EL (cell line): ENCODE results near the gene MSANTD1.

Experiments used
- DNase-seq: peaks from one replicate; pipeline ENCODE4 v3.0.0-alpha.2; 2016

The MSANTD1 gene

DNA sequence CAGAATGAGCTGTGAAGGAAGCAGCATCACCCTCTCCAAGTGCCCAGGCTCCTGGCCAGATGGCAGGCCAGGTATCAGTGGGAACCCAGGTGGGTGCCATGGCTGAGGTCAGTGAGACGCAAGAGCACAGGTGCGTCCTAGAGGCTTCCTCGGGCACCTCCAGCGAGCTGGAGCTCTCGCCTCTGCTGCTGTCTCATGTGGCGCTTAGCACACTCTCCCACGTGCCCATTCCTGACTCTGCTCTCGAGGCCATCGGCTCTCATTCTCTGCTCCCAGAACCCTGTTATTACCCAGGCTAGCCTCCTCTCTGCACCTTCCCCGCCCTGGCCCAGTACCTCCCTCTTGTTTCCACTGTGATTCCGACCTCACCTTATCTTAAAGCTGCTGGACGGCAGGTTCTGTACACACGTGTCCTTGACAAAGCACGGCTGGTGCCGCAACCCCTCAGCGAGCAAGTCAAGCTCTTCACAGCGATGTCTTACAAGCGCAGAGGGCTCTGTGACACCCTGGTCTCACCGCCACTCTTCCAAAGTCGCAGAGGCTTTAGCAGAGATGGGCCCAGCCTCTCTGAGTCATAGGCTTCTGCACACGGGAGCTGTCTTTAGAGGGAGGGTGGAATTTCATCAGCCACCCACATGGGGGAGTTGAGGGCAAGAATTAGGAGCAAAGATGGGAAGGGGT, 15.4 kb upstream of the MSANTD1 start:
- DNase-seq, result peak; percentile 23

- no peak for DNase-seq
Observed at GRCh38 chr4:3234171-3235029, 14.6 kb upstream of the MSANTD1 start.

DNA sequence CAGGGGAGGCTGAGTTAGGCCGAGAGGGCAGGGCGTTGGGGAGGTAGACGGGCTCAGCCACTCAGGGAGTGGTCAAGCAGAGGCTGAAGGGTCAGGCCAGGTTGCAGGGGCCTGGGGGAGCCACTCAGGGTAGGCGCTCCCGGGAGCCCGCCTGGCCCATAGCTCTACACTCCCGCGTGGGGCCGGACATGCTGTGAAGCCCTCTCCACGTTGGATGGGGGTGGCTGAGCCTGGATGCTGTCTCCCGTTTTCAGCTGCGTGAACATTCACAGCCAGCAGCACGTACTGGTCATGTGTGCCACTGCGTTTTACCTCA, 14.0 kb upstream of the MSANTD1 start:
- no peak for DNase-seq

GRCh38 chr4:3235581-3235980, 13.4 kb upstream of the MSANTD1 start:
- no peak for DNase-seq

DNA sequence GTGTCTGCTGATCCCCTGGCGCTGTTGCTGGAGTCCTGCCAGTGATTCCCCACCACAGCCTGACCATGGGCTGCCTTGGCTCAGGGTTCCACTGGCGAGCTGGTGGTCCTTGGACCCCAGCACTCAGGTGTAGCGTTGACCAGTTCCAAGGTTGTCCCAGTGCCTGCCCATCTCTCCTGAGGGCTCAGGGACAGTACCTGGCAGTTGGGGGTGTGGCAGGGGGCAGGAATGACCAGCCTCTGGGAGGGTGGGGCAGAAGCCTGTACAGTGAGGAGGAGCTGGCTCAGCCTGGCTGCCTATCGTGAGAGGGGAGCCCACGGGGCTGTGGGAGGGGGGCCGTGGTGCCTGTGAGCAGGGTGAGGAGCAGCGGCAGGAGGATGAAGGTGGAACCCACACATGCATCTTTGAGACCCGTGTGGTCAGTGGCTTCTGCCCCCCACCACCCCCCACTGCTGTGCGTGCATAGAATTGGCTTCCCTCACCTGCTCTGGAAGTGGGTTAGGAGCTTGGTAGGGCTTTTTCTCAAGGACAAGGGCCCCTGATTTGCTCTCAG, 12.6 kb upstream of the MSANTD1 start:
- no peak for DNase-seq

- no peak for DNase-seq
Observed at GRCh38 chr4:3237266-3237665, 11.7 kb upstream of the MSANTD1 start.

- DNase-seq, result no peak
Observed at GRCh38 chr4:3237712-3238560, 11.0 kb upstream of the MSANTD1 start.

- DNase-seq, result no peak
Observed at GRCh38 chr4:3238721-3239120, 10.2 kb upstream of the MSANTD1 start.

DNA sequence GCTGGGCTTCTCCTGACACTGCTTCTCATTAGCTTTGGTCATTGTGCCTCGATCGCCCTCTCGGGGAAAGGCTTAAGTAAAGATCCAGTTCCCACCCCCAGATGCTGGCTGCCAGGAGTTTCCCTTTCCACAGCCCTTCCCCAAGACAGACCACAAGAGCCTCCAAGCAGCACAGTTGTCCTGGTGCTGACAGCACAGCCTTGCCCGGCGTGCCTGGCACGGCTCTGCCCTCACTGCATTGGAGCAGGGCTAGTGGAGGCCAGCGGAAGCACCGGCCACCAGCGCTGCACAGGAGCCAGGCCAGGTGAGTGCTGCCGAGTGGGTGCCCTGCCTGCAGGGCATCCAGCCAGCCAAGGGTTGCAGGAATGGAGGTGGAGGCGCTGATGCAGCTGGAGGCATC, 9.7 kb upstream of the MSANTD1 start:
- no peak for DNase-seq

GRCh38 chr4:3239998-3240920, 8.7 kb upstream of the MSANTD1 start:
- no peak for DNase-seq

DNA sequence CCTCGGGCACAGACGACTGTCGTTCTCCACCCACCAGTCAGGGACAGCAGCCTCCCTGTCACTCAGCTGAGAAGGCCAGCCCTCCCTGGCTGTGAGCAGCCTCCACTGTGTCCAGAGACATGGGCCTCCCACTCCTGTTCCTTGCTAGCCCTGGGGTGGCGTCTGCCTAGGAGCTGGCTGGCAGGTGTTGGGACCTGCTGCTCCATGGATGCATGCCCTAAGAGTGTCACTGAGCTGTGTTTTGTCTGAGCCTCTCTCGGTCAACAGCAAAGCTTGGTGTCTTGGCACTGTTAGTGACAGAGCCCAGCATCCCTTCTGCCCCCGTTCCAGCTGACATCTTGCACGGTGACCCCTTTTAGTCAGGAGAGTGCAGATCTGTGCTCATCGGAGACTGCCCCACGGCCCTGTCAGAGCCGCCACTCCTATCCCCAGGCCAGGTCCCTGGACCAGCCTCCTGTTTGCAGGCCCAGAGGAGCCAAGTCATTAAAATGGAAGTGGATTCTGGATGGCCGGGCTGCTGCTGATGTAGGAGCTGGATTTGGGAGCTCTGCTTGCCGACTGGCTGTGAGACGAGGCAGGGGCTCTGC, 7.9 kb upstream of the MSANTD1 start:
- no peak for DNase-seq

- DNase-seq, result no peak
Observed at GRCh38 chr4:3241898-3242524, 6.9 kb upstream of the MSANTD1 start.

DNA sequence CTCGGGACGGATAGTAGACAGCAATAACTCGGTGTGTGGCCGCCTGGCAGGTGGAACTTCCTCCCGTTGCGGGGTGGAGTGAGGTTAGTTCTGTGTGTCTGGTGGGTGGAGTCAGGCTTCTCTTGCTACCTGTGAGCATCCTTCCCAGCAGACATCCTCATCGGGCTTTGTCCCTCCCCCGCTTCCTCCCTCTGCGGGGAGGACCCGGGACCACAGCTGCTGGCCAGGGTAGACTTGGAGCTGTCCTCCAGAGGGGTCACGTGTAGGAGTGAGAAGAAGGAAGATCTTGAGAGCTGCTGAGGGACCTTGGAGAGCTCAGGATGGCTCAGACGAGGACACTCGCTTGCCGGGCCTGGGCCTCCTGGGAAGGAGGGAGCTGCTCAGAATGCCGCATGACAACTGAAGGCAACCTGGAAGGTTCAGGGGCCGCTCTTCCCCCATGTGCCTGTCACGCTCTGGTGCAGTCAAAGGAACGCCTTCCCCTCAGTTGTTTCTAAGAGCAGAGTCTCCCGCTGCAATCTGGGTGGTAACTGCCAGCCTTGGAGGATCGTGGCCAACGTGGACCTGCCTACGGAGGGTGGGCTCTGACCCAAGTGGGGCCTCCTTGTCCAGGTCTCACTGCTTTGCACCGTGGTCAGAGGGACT, 5.7 kb upstream of the MSANTD1 start:
- no peak for DNase-seq

- no peak for DNase-seq
Observed at GRCh38 chr4:3244002-3244401, 5.0 kb upstream of the MSANTD1 start.

DNA sequence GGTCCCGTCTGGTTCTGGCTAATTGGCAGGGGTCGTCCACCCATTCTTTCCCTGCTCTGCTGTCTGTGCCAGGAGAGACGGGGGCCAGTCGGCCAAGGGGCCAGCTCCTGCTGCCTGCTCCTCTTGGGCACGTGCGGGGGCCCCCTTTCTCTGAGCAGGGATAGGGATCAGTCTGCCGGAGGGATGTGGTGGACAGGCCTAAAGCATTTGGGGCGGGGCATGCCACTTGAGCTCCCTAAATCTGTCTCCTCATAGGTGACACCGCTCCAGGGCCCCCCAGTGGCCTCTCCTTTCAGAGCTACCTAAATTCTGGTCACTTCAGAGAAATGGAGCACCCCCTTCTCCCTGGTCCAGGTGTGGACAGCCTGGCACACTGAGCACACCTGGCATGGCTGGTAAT, 4.2 kb upstream of the MSANTD1 start:
- DNase-seq, result no peak

- no peak for DNase-seq
Observed at GRCh38 chr4:3245676-3246075, 3.3 kb upstream of the MSANTD1 start.

- no peak for DNase-seq
Observed at GRCh38 chr4:3246458-3247398, 2.2 kb upstream of the MSANTD1 start.

DNA sequence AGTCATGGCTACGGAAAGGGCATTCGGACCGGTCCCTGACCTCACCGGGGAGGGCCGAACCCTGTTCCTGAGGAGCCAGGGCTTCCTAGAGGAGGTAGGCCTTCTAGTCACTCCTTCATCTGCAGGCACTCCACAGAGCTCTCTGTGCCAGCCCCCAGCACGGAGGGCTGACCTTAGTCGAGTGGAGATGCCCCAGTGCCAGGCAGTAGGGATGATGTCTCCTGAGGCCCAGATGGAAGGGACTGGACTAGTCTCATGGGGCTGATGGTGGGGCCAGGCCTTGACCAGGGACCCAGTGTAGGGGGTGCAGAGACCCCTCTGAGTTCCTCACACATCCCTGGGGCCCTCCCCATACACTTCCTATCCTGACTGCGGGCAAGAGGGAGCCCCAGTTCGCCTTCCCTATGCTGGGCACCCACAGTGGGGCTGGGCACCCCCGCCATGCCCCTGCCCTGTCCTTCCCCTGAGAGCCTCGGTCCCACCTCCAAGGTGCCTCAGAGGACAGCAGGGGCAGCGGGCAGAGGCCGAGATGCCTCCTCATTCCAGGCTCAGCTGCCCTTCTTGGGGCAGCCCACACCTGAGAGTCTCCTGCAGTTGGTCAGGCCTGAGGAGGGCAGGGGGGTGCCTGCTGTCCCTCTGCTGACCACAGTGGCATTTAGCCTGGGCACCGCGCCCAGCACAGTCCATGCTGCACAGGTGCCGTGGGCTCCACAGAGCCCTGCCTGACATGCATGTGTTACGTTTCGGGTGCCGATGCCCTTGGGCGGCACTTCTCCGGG, 1.4 kb upstream of the MSANTD1 start:
- DNase-seq, result no peak

GRCh38 chr4:3248178-3248480, 830 bp upstream of the MSANTD1 start:
- DNase-seq, result no peak
